Measurements from ENCODE around the gene GRAP2.
"Not testable (repeated sequence)": the region's sequence is repeated elsewhere in the genome, so short reads cannot be mapped to it uniquely, and the experiment has no call there.

GRAP2 gene

GRCh38 chr22:39897841-39898240, 3.0 kb upstream of the GRAP2 start:
- no peak for DNase-seq (ENCODE audit: low spot score)

GRCh38 chr22:39898997-39899396, 1.9 kb upstream of the GRAP2 start:
- no peak for DNase-seq (ENCODE audit: low spot score)

GRCh38 chr22:39901565-39902146, 772 bp downstream of the GRAP2 start:
- DNase-seq (ENCODE audit: low spot score), result no peak

DNA sequence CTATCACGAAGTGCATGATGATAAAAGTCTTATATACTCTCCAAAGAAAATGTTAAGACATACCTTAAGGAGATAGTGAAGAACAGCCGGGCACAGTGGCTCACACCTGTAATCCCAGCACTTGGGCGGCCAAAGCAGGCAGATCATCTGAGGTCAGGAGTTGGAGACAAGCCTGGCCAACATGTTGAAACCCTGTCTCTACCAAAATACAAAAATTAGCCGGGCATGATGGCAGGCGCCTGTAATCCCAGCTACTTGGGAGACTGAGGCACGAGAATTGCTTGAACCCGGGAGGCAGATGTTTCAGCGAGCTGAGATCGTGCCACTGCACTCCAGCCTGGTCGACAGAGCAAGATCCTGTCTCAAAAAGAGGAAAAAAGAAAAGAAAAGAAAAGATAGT, 3.1 kb downstream of the GRAP2 start:
- not testable (repeated sequence) for DNase-seq (ENCODE audit: low spot score)

GRCh38 chr22:39904862-39905261, 4.0 kb downstream of the GRAP2 start:
- no peak for DNase-seq (ENCODE audit: low spot score)

- no peak for DNase-seq (ENCODE audit: low spot score)
These were observed 4.8 kb downstream of the GRAP2 start for GRCh38 chr22:39905687-39906086.

DNA sequence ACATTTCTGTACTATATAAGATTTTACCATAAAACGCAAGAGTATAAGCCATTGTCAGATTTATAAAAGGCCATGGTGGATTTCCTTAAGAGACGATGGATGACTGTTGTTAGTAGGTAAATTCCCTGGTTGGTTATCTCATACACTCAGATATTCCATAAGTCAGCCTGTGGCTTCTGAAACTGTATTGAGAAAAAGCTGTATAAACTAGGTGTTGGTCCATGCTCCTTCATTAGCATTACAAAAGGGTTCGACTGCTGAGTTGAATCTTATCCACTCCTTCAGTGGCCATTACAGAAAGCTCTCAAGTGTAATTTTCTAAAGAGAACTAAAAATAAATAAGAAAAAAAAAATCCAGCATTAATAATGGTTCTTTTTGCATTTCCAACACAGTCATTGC, 5.3 kb downstream of the GRAP2 start:
- DNase-seq (ENCODE audit: low spot score), result no peak

- DNase-seq (ENCODE audit: low spot score), result no peak
These were observed 6.2 kb downstream of the GRAP2 start for GRCh38 chr22:39907047-39907446.

- no peak for DNase-seq (ENCODE audit: low spot score)
These were observed 6.8 kb downstream of the GRAP2 start for GRCh38 chr22:39907605-39908097.

DNA sequence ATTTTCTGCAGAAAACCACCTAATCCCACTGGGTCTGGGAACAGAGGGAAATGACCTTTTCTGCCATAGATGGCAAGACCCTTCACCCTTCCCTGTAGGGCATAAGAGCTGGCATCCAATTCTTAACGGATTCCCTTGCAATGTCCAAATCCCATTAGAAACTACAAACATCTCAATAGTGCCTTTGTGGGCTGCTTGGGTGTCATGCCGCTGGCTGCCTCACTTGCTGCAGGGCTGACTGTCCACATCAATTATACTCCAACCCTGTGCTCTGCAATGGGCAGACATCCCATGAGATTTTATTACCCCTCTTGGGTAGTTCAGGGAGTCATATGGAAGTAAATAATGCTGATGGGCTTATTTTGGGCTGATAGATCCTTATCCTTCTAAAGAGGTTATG, 7.3 kb downstream of the GRAP2 start:
- no peak for DNase-seq (ENCODE audit: low spot score)

- no peak for DNase-seq (ENCODE audit: low spot score)
These were observed 7.9 kb downstream of the GRAP2 start for GRCh38 chr22:39908737-39909136.

DNA sequence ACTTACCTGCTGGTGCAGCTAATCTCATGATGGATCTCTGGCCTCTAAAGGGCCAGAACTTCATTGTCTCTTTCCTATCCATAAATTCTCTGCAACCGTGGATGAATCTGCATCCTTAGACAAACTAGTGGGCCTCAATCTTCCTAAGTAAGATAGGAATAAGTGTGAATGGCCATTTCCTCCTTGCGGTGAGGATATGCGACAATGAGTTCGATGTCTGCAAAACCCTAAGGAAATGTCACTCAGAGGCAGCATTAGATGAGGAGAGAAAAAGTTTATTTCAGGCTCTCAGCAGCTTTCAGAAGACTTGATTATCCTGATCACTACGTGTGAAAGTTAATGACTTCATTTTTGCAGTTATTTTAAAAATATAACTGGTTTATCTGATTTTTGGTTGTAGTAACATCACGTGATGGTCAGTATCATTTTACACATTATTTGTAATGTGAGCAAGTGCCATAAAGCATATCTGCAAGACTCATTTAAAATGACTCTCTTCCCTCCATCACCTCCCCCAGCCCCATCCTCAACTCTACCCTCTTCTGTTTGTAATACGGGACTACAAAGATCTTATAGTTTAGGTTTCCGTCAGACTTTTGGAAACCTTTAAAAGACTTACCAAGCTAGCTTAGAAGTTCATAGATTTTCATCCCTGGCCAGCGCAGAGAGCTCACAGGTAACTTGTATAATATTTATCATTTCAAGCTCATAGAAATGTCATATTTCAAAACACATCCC, 10.2 kb downstream of the GRAP2 start:
- no peak for DNase-seq (ENCODE audit: low spot score)

DNA sequence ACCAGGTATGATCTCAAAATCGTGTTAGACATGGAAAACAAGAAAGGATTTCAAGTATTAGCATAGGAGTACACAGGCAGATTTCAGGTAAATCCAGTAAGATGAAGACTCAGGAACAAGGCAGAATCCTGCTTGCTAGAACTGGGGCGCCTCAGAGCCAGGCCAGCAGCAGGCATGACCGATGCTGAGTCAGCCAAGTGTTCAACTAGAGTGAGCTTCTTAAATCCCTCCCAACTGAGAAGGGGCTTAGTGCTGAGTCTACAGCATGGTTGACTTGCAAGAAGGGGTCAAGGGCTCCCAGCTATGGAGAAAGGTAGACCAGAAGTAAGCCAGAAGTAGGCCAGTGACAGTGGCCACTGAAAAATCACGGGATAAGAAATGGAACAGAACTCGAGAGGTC, 12.4 kb downstream of the GRAP2 start:
- no peak for DNase-seq (ENCODE audit: low spot score)

DNA sequence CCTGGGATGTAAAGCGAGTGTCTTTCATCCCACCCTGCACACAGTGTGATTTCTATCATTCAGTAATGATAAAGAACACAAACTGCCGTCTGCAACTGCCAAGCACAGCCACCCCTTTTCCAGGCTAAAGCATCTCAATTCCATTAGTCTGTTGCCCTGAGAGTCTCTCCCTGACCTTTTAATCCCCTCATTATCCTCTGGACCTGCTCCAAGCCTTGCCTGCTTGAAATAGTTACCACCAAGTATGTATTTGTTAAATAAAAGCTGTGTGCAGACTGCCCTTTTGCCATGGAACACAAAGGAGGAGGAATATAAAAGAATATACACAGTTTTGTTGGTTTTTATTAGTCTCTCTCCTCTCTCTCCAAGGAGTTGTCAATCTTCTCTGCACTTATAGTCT, 13.0 kb downstream of the GRAP2 start:
- DNase-seq (ENCODE audit: low spot score), result no peak

- DNase-seq (ENCODE audit: low spot score), result no peak
These were observed 13.7 kb downstream of the GRAP2 start for GRCh38 chr22:39914584-39914983.

DNA sequence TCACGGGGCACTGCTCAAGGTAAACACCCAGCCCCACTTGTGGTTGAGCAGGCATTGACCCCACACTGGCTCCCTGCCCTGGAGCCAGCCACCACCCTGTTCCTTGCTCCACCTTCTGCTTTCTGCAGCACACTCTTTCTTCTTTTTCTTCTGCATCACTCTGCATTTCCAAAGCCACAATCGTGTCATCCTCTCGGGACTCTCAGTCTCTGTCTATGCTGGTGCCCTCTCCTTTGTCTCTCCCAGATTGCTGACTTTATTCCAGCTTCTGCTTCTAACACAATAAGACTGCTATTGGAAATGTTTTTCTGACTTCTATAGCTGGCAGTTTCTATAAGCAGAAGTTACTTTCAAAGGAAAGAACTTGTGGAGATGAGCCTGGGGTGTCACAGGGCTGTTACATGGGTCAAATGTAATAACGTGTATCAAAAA, 14.4 kb downstream of the GRAP2 start:
- DNase-seq (ENCODE audit: low spot score), result no peak

DNA sequence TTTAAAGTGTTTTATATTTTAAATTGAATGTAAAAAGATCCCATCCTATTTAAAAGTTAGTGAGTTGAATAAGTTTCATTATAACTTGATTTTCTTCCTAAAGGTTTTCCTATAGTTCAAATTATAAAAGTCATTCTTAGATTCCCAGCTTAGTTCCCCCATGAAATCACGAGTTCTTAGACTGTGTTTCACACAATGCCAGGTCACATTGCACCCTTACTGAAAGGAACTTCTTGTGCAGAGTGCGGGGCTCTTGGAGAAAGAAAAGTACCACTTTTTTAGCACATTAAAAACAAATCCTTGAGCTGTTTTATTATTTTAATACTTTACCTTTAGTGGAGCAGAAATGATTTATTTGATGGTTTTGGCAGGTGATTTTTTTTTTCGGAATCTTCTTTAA, 15.6 kb downstream of the GRAP2 start:
- no peak for DNase-seq (ENCODE audit: low spot score)

DNA sequence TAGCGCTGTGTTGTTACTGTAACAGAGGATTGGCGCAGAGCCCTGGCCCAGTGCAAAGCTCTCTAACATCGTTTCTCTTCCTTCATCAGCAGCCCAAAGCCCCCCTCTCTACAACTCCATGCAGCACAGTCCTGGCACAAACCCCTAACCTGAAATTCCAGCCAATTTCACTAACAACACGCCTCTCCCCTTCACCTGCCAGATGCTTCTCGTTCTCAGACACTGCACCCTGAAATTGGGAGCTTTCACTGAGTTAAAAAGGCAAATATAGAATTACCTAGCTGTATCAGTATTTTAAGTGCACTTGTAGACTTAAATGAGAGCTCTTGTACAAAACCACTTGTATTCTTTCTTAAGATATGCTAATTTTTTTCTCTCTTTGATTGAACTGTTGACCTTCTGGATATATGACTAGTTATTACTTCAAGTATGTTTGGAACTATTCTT, 16.3 kb downstream of the GRAP2 start:
- DNase-seq (ENCODE audit: low spot score), result no peak

DNA sequence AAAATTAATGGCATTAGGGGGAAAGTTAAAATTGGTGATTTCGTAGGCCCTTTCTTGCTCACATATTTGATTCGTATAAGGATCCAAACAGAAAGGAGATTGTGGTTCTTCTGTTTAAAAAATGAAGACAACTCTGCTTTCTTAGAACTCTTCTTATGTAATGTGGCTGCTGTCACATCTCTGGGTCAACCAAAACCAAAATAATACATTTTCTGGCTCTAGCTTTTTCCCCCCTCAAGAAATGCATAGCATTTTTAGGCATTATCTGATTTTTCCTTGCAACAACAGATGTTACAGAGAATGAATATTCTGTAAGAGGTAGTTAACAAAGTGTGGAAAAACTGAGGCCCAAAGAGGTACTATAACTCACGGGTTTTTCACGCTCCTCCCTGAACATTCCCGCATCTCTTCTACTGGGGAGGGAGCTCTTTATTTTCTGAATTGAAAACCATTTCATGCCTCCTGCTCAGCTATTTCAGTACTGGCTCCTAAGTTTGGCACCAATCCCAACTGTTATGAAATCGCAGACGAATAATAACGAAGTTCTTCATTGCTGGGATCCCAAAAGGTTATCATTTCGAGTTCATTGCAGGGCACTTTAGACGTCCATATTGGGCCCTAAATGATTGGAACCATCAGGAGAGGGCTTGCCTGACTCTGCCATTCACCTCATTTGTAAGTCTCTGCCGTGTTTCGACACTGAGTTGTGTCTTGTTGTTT, 17.1 kb downstream of the GRAP2 start:
- DNase-seq (ENCODE audit: low spot score), result no peak

- DNase-seq (ENCODE audit: low spot score), result no peak
These were observed 19.4 kb downstream of the GRAP2 start for GRCh38 chr22:39920134-39920743.

- no peak for DNase-seq (ENCODE audit: low spot score)
These were observed 22.8 kb downstream of the GRAP2 start for GRCh38 chr22:39923696-39924095.

DNA sequence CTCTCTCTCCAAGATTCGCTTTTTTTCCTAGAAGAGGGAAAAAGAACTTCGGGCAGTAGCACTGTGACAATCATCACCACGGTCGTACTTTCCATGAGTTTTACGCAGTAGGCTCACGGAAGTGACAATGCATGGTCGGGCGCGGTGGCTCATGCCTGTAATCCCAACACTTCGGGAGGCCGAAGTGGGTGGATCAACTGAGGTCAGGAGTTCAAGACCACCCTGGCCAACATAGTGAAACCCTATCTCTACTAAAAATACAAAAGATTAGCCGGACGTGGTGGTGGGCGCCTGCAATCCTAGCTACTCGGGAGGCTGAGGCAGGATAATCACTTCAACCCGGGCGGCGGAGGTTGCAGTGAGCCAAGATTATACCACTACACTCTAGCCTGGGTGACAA, 23.4 kb downstream of the GRAP2 start:
- DNase-seq (ENCODE audit: low spot score), result no peak

DNA sequence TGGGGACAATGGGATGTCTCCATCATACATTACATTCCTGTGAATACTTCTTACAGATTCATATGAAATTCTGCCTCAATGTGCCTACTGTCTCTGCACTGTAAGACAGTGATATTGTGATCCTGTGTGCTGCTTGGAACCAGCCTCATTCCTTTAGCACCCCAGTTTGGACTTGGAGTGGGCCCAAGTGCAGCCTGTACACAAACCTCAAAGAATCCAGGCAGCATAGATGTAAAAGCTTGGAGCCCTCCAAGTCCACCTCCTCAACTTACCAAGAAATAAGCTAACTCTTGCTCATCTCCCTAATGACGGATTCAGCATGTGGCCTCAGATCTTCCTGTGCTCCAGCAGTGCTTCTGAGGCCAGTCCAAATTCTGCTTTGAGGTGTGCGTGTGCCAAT, 24.4 kb downstream of the GRAP2 start:
- no peak for DNase-seq (ENCODE audit: low spot score)
